ENCODE measurements around the gene EML1.

Gene EML1

GRCh38 chr14:99930420-99931274, 137.4 kb downstream of the EML1 start:
- Histone ChIP-seq H3K4ac (ENCODE audit: low read depth, low read length) (no peak overlapping the region), H3K9ac (ENCODE audit: low read length) (no peak overlapping the region), H4K5ac (ENCODE audit: low read length) (no peak overlapping the region), H3K56ac (ENCODE audit: low read length) (no peak overlapping the region), H3K18ac (ENCODE audit: low read length) (no peak overlapping the region), H2BK5ac (ENCODE audit: low read length) (no peak overlapping the region), H3K36me3 (ENCODE audit: control insufficient read depth, insufficient read depth, low read length) (no peaks in the 10 kb centered on the region), H2BK15ac (replicated peaks; ENCODE audit: low read depth) (no peak overlapping the region), H3K4me1 (ENCODE audit: control insufficient read depth, low read depth, low read length) (no peaks in the 10 kb centered on the region), H2AK5ac (ENCODE audit: low read length) (no peak overlapping the region), H4K8ac (ENCODE audit: low read depth, low read length) (no peak overlapping the region), H3K4me3 (ENCODE audit: low read length) (no peak overlapping the region), H3K27me3 (ENCODE audit: insufficient read depth, low read length, poor library complexity) (no peaks in the 10 kb centered on the region), H3K4me2 (ENCODE audit: low read length) (no peak overlapping the region), H3K79me1 (ENCODE audit: low read length) (no peaks in the 10 kb centered on the region), H2BK120ac (ENCODE audit: low read depth, low read length) (no peak overlapping the region), H3K23ac (ENCODE audit: low read length) (no peak overlapping the region), H3K27ac (ENCODE audit: low read depth, low read length) (no peak overlapping the region), H3K79me2 (ENCODE audit: control insufficient read depth, insufficient read depth, low read length) (no peaks in the 10 kb centered on the region)
- DNase-seq: no peak
- no CpG with 5 or more reads among the region's 6 CpGs for WGBS (ENCODE audit: extremely low coverage, insufficient coverage, low lambda C conversion rate)

GRCh38 chr14:99931308-99931707, 138.1 kb downstream of the EML1 start:
- Histone ChIP-seq H3K79me1 (ENCODE audit: low read length) (no peaks in the 10 kb centered on the region), H2BK120ac (ENCODE audit: low read depth, low read length) (no peak overlapping the region), H3K79me2 (ENCODE audit: control insufficient read depth, insufficient read depth, low read length) (no peaks in the 10 kb centered on the region), H4K5ac (ENCODE audit: low read length) (no peak overlapping the region), H3K4ac (ENCODE audit: low read depth, low read length) (no peak overlapping the region), H3K23ac (ENCODE audit: low read length) (no peak overlapping the region), H3K36me3 (ENCODE audit: control insufficient read depth, insufficient read depth, low read length) (no peaks in the 10 kb centered on the region), H3K27ac (ENCODE audit: low read depth, low read length) (no peak overlapping the region), H3K18ac (ENCODE audit: low read length) (no peak overlapping the region), H4K8ac (ENCODE audit: low read depth, low read length) (no peak overlapping the region), H3K9ac (ENCODE audit: low read length) (no peak overlapping the region), H2BK15ac (replicated peaks; ENCODE audit: low read depth) (no peak overlapping the region), H3K4me1 (ENCODE audit: control insufficient read depth, low read depth, low read length) (no peaks in the 10 kb centered on the region), H2BK5ac (ENCODE audit: low read length) (no peak overlapping the region), H3K56ac (ENCODE audit: low read length) (no peak overlapping the region), H3K27me3 (ENCODE audit: insufficient read depth, low read length, poor library complexity) (no peaks in the 10 kb centered on the region), H3K4me2 (ENCODE audit: low read length) (no peak overlapping the region), H3K4me3 (ENCODE audit: low read length) (no peak overlapping the region), H2AK5ac (ENCODE audit: low read length) (no peak overlapping the region)
- no CpG with 5 or more reads among the region's 4 CpGs for WGBS (ENCODE audit: extremely low coverage, insufficient coverage, low lambda C conversion rate)
- no peak for DNase-seq

- no peaks in the 10 kb centered on the region for H3K79me1 ChIP-seq (ENCODE audit: low read length)
These were observed 142.8 kb downstream of the EML1 start for GRCh38 chr14:99936056-99936455.

GRCh38 chr14:99936738-99937474, 143.7 kb downstream of the EML1 start:
- no peak overlapping the region for H4K5ac ChIP-seq (ENCODE audit: low read length)
- no CpG with 5 or more reads among the region's 29 CpGs for WGBS (ENCODE audit: extremely low coverage, insufficient coverage, low lambda C conversion rate)
- no peak overlapping the region for H4K8ac ChIP-seq (ENCODE audit: low read depth, low read length)
- H3K4me1 ChIP-seq (ENCODE audit: control insufficient read depth, low read depth, low read length): no peaks in the 10 kb centered on the region
- no peak overlapping the region for H3K56ac ChIP-seq (ENCODE audit: low read length)
- H3K4me2 ChIP-seq (ENCODE audit: low read length): no peak overlapping the region
- H3K23ac ChIP-seq (ENCODE audit: low read length): no peak overlapping the region
- peak; percentile 19 for DNase-seq
- H3K36me3 ChIP-seq (ENCODE audit: control insufficient read depth, insufficient read depth, low read length): no peaks in the 10 kb centered on the region
- no peak overlapping the region for H3K4ac ChIP-seq (ENCODE audit: low read depth, low read length)
- no peaks in the 10 kb centered on the region for H3K79me1 ChIP-seq (ENCODE audit: low read length)
- no peaks in the 10 kb centered on the region for H3K79me2 ChIP-seq (ENCODE audit: control insufficient read depth, insufficient read depth, low read length)
- H2BK120ac ChIP-seq (ENCODE audit: low read depth, low read length): no peak overlapping the region
- no peak overlapping the region for H3K9ac ChIP-seq (ENCODE audit: low read length)
- H2BK15ac ChIP-seq (replicated peaks; ENCODE audit: low read depth): no peak overlapping the region
- H3K27me3 ChIP-seq (ENCODE audit: insufficient read depth, low read length, poor library complexity): no peaks in the 10 kb centered on the region
- H3K4me3 ChIP-seq (ENCODE audit: low read length): no peak overlapping the region
- H2BK5ac ChIP-seq (ENCODE audit: low read length): no peak overlapping the region
- H3K27ac ChIP-seq (ENCODE audit: low read depth, low read length): no peak overlapping the region
- H3K18ac ChIP-seq (ENCODE audit: low read length): no peak overlapping the region
- no peak overlapping the region for H2AK5ac ChIP-seq (ENCODE audit: low read length)

More at GRCh38 chr14:99936056-99936455, 142.8 kb downstream of the EML1 start:
- WGBS (ENCODE audit: extremely low coverage, insufficient coverage, low lambda C conversion rate): no CpG with 5 or more reads among the region's 16 CpGs
- H3K9ac ChIP-seq (ENCODE audit: low read length): no peak overlapping the region
- no peak overlapping the region for H3K18ac ChIP-seq (ENCODE audit: low read length)
- no peak overlapping the region for H3K4ac ChIP-seq (ENCODE audit: low read depth, low read length)
- H4K5ac ChIP-seq (ENCODE audit: low read length): no peak overlapping the region
- no peak overlapping the region for H3K4me3 ChIP-seq (ENCODE audit: low read length)
- no peak overlapping the region for H3K27ac ChIP-seq (ENCODE audit: low read depth, low read length)
- DNase-seq: no peak
- no peak overlapping the region for H2AK5ac ChIP-seq (ENCODE audit: low read length)
- H4K8ac ChIP-seq (ENCODE audit: low read depth, low read length): no peak overlapping the region
- no peaks in the 10 kb centered on the region for H3K36me3 ChIP-seq (ENCODE audit: control insufficient read depth, insufficient read depth, low read length)
- no peaks in the 10 kb centered on the region for H3K4me1 ChIP-seq (ENCODE audit: control insufficient read depth, low read depth, low read length)
- no peak overlapping the region for H3K56ac ChIP-seq (ENCODE audit: low read length)
- H2BK120ac ChIP-seq (ENCODE audit: low read depth, low read length): no peak overlapping the region
- no peak overlapping the region for H3K4me2 ChIP-seq (ENCODE audit: low read length)
- no peaks in the 10 kb centered on the region for H3K79me2 ChIP-seq (ENCODE audit: control insufficient read depth, insufficient read depth, low read length)
- no peak overlapping the region for H2BK15ac ChIP-seq (replicated peaks; ENCODE audit: low read depth)
- no peaks in the 10 kb centered on the region for H3K27me3 ChIP-seq (ENCODE audit: insufficient read depth, low read length, poor library complexity)
- H3K23ac ChIP-seq (ENCODE audit: low read length): no peak overlapping the region
- no peak overlapping the region for H2BK5ac ChIP-seq (ENCODE audit: low read length)

GRCh38 chr14:99937475-99938244, 144.4 kb downstream of the EML1 start:
- Histone ChIP-seq H3K56ac (ENCODE audit: low read length) (no peak overlapping the region), H3K23ac (ENCODE audit: low read length) (no peak overlapping the region), H2AK5ac (ENCODE audit: low read length) (no peak overlapping the region), H2BK15ac (replicated peaks; ENCODE audit: low read depth) (no peak overlapping the region), H3K79me1 (ENCODE audit: low read length) (no peaks in the 10 kb centered on the region), H3K4me1 (ENCODE audit: control insufficient read depth, low read depth, low read length) (no peaks in the 10 kb centered on the region), H3K36me3 (ENCODE audit: control insufficient read depth, insufficient read depth, low read length) (no peaks in the 10 kb centered on the region), H3K4me2 (ENCODE audit: low read length) (no peak overlapping the region), H2BK120ac (ENCODE audit: low read depth, low read length) (no peak overlapping the region), H3K18ac (ENCODE audit: low read length) (no peak overlapping the region), H3K27ac (ENCODE audit: low read depth, low read length) (no peak overlapping the region), H3K27me3 (ENCODE audit: insufficient read depth, low read length, poor library complexity) (no peaks in the 10 kb centered on the region), H4K8ac (ENCODE audit: low read depth, low read length) (no peak overlapping the region), H2BK5ac (ENCODE audit: low read length) (no peak overlapping the region), H3K79me2 (ENCODE audit: control insufficient read depth, insufficient read depth, low read length) (no peaks in the 10 kb centered on the region), H4K5ac (ENCODE audit: low read length) (no peak overlapping the region), H3K9ac (ENCODE audit: low read length) (no peak overlapping the region), H3K4me3 (ENCODE audit: low read length) (no peak overlapping the region), H3K4ac (ENCODE audit: low read depth, low read length) (no peak overlapping the region)
- no CpG with 5 or more reads among the region's 14 CpGs for whole genome bisulfite sequencing (ENCODE audit: extremely low coverage, insufficient coverage, low lambda C conversion rate)
- DNase-seq: no peak
